SJCRH30 (cell line): ENCODE data around the gene VIPR2. TPM values are rescaled to one million over a fixed set of nuclear protein-coding genes. Genes with fewer than 3 reads are reported as not detected.

Source experiments
- DNase-seq, 2 experiments: peaks; one replicate each; pipeline ENCODE4 v3.0.0-alpha.2; 2015 to 2020
- H3K27ac ChIP-seq: fragments of 250-450 bp; sonication (Bioruptor Pico); 2 replicates; pipeline ENCODE4 v1.5.1; 2020; ENCODE audit warnings: mild to moderate bottlenecking, moderate library complexity
- H3K27me3 ChIP-seq: fragments of 250-450 bp; sonication (Bioruptor Pico); 2 replicates; pipeline ENCODE4 v1.5.1; 2020; ENCODE audit warnings: mild to moderate bottlenecking, moderate library complexity
- H3K36me3 ChIP-seq: fragments of 250-450 bp; sonication (Bioruptor Pico); 2 replicates; pipeline ENCODE4 v1.5.1; 2020; ENCODE audit warnings: mild to moderate bottlenecking, moderate library complexity
- H3K4me1 ChIP-seq: fragments of 250-450 bp; sonication (Bioruptor Pico); 2 replicates; pipeline ENCODE4 v1.5.1; 2020; ENCODE audit warnings: mild to moderate bottlenecking, moderate library complexity
- H3K4me3 ChIP-seq: fragments of 250-450 bp; sonication (Bioruptor Pico); 2 replicates; pipeline ENCODE4 v1.5.1; 2020; ENCODE audit warnings: mild to moderate bottlenecking, moderate library complexity
- H3K9me3 ChIP-seq: fragments of 250-450 bp; sonication (Bioruptor Pico); replicated peaks from 2 replicates; pipeline ENCODE4 v1.5.1; 2020; ENCODE audit warnings: mild to moderate bottlenecking, moderate library complexity
- total RNA-seq: library from RNA; depleted of rRNA; stranded (reverse); fragments of >200 nt; shearing (Covaris generic); gene quantifications from 2 replicates; pipeline ENCODE4 v1.2.3, GENCODE V29; 2014

Gene VIPR2
- total RNA-seq, 1 experiment from 2014 or later, result 10.2 TPM

- no peaks in the 10 kb centered on the region for H3K9me3 ChIP-seq
- DNase-seq, result no peak
- H3K36me3 ChIP-seq, result peaks cover 2% of the 10 kb centered on the region; the same call in 1 of the 2 replicates
- H3K4me1 ChIP-seq, result 0 out of 2 replicates have a peak, but pooled peaks cover 3% of the 10 kb centered on the region
- no peak overlapping the region for H3K4me3 ChIP-seq
- H3K27ac ChIP-seq, result no peak overlapping the region
- H3K27me3 ChIP-seq, result no peaks in the 10 kb centered on the region
These were observed 69.0 kb downstream of the VIPR2 start for GRCh38 chr7:159075563-159076238.

DNA sequence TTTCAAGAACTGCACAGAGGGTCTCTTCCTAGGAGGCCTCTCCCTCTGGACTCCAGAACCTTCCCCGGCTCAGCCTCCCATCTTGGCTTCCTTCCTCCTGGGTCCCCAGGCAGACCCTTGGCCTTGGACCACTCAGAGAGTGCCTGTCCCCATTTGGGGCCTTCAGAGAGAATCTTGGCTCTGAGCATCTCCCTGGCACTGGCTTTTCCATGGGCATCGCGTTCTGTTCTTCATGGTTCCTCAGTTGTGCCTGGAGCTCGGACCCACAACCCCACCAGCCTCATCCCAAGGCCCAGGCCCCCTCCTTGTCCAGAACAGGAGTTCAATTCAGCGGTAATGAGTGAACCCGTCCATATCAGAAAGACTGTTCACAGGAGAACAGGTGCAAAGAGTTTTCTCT is 73.4 kb downstream of the VIPR2 start:
- Histone ChIP-seq H3K9me3 (no peaks in the 10 kb centered on the region), H3K27ac (no peak overlapping the region), H3K4me3 (no peak overlapping the region), H3K36me3 (no peaks in the 10 kb centered on the region), H3K4me1 (peaks cover 8% of the 10 kb centered on the region; the same call in 1 of the 2 replicates), H3K27me3 (no peaks in the 10 kb centered on the region)
- no peak for DNase-seq

- Histone ChIP-seq H3K9me3 (no peaks in the 10 kb centered on the region), H3K27me3 (no peaks in the 10 kb centered on the region), H3K36me3 (no peaks in the 10 kb centered on the region), H3K4me3 (no peak overlapping the region), H3K27ac (no peak overlapping the region), H3K4me1 (peaks cover 8% of the 10 kb centered on the region; the same call in 1 of the 2 replicates)
- no peak for DNase-seq
These were observed 74.1 kb downstream of the VIPR2 start for GRCh38 chr7:159070431-159071148.

DNA sequence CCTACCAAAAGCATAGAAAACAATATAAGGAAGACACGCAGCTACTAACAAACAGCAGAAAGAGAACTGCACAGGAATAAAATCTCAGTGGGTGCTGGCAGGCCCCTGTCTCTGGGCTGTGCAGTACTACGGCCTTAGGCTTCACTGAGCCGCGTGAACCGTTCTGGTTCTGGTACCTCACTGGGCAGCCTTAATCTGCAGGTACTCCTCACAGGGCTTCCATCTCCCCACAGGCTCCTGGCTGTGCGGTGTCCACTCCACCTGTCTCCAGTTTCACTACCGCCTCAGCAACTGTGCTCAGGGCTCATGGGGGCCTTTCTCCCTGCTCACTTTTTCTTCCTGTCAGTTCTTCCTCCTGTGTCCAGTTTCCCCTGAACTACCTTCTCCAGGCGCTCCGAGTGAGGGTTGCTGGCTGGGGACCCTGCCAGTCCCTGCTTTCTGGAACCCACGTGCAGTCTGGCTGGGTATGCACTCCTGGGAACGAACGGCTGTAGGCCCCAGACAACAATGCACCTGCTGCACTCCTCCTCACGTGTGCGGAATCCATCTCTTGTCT is 75.7 kb downstream of the VIPR2 start:
- Histone ChIP-seq H3K27ac (no peak overlapping the region), H3K9me3 (no peaks in the 10 kb centered on the region)
- no peak for DNase-seq

DNA sequence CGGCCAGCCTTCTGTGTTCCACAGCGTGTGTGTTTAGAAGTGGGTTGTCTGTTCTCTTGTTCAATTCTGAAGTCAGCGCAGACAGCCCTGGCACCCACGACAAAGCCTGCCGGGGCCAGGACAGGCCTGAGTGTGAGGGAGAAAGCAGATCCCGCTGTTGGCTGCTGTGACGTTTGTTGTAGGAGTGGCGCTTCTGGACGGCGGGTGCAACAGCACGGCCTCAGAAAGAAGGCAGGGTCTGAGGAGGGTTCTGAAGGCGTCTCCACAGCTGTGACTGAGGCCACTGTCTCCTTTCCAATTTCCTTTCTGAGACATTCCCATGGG is 76.2 kb downstream of the VIPR2 start:
- no peaks in the 10 kb centered on the region for H3K36me3 ChIP-seq
- DNase-seq, result no peak
- H3K27ac ChIP-seq, result no peak overlapping the region
- no peaks in the 10 kb centered on the region for H3K9me3 ChIP-seq
- peaks cover 8% of the 10 kb centered on the region; the same call in 1 of the 2 replicates for H3K4me1 ChIP-seq
- no peaks in the 10 kb centered on the region for H3K27me3 ChIP-seq
- no peak overlapping the region for H3K4me3 ChIP-seq

More for the DNA sequence above, 75.7 kb downstream of the VIPR2 start:
- Histone ChIP-seq H3K4me3 (no peak overlapping the region), H3K27me3 (no peaks in the 10 kb centered on the region), H3K36me3 (no peaks in the 10 kb centered on the region), H3K4me1 (peaks cover 8% of the 10 kb centered on the region; the same call in 1 of the 2 replicates)

- Histone ChIP-seq H3K36me3 (no peaks in the 10 kb centered on the region), H3K27me3 (no peaks in the 10 kb centered on the region), H3K27ac (no peak overlapping the region), H3K9me3 (no peaks in the 10 kb centered on the region), H3K4me1 (peaks cover 8% of the 10 kb centered on the region; the same call in 1 of the 2 replicates), H3K4me3 (no peak overlapping the region)
- no peak for DNase-seq
These were observed 76.8 kb downstream of the VIPR2 start for GRCh38 chr7:159067576-159068487.

DNA sequence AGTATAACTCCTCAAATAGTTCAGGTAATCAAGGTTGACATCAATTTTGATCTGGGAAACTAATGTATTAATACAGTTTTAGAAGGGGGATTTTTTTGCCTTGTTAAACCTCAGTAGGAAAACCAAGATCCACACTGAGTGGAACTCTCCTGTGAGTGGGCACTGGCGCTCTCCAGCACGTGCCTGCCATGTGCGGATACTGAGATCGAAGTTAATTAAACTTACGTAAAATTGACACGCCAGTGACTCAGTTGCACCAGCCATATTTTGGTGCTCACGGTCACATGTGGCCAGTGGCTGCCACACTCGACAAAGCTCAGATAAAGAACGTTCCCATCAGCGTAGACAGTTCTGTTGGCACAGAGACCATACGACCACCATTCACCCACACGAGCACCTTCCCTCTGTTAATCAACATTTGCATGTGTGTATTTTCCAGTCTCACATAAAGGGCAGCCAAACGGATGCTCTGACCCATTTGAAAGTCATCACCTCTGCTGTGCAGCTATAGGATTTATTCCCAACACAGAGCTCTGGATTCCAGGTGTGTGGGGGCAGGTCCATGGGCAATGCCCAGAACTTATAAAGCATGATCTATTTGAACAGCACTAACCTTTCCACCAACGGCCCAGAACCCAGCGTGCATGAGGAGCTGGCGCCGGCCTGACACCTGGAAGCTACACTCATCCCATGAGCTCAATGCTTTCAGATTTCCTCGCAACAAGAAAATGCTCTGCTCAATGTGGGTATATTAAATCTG is 77.7 kb downstream of the VIPR2 start:
- no peak overlapping the region for H3K27ac ChIP-seq
- peaks cover 8% of the 10 kb centered on the region; the same call in 1 of the 2 replicates for H3K4me1 ChIP-seq
- H3K27me3 ChIP-seq, result no peaks in the 10 kb centered on the region
- no peak for DNase-seq
- H3K36me3 ChIP-seq, result no peaks in the 10 kb centered on the region
- H3K4me3 ChIP-seq, result no peak overlapping the region
- H3K9me3 ChIP-seq, result no peaks in the 10 kb centered on the region

DNA sequence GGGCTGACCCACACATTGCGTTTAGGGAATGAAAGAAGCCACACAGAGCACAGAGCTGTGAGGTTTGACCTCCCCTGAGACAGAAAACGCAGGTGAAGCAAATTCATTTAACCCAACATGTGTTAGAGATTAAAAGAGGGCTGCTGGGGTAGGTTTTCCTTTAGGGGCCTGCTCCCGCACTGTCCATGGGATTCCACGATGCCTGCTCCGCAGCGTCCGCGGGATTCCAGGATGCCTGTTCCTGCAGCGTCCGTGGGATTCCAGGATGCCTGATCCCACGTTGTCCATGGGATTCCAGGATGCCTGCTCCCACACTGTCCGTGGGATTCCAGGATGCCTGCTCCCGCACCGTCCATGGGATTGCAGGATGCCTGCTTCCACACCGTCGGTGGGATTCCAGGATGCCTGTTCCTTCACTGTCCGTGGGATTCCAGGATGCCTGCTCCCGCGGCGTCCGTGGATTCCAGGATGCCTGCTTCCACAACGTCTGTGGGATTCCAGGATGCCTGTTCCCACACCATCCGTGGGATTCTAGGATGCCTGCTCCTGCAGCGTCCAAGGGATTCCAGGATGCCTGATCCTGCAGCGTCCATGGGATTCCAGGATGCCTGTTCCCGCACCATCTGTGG is 78.7 kb downstream of the VIPR2 start:
- H3K4me3 ChIP-seq, result no peak overlapping the region
- no peaks in the 10 kb centered on the region for H3K36me3 ChIP-seq
- DNase-seq, result no peak
- peaks cover 8% of the 10 kb centered on the region; the same call in 1 of the 2 replicates for H3K4me1 ChIP-seq
- H3K27ac ChIP-seq, result no peak overlapping the region
- H3K27me3 ChIP-seq, result no peaks in the 10 kb centered on the region
- H3K9me3 ChIP-seq, result no peaks in the 10 kb centered on the region

- H3K27ac ChIP-seq, result no peak overlapping the region
- H3K4me1 ChIP-seq, result peaks cover 4% of the 10 kb centered on the region; the same call in 1 of the 2 replicates
- DNase-seq, result no peak
- H3K36me3 ChIP-seq, result no peaks in the 10 kb centered on the region
- H3K9me3 ChIP-seq, result no peaks in the 10 kb centered on the region
- no peaks in the 10 kb centered on the region for H3K27me3 ChIP-seq
- H3K4me3 ChIP-seq, result no peak overlapping the region
These were observed 79.7 kb downstream of the VIPR2 start for GRCh38 chr7:159064816-159065510.

GRCh38 chr7:159064121-159064815 is 80.4 kb downstream of the VIPR2 start:
- H3K4me3 ChIP-seq, result no peak overlapping the region

DNA sequence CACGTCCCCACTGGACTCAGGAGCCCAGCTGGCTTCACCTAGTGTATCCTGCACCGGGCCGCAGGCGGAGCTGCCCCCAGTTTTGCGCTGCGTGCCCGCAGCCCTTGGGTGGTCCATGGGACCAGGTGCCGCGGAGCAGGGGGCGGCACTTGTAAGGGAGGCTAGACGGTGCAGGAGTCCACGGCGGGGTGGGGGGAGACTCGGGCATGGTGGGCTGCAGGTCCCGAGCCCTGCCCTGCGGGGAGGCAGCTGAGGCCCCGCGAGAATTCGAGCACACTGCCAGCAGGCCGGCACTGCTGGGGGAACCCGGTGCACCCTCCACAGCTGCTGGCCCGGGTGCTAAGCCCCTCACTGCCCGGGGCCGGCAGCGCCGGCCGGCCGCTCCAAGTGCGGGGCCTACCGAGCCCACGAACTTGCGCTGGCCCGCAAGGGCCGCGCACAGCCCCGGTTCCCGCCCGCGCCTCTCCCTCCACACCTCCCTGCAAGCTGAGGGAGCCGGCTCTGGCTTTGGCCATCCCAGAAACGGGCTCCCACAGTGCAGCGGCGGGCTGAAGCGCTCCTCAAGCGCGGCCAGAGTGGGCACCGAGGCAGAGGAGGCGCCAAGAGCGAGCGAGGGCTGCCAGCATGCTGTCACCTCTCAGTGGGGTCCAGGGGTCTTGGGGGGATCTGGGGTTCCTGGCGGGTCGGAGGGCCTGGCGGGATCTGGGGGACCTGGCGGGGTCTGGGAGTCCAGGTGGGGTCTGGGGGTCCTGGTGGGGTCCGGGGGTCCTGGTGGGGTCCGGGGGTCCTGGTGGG is 81.4 kb downstream of the VIPR2 start:
- Histone ChIP-seq H3K27ac (no peak overlapping the region), H3K36me3 (no peaks in the 10 kb centered on the region), H3K9me3 (no peaks in the 10 kb centered on the region), H3K4me3 (no peak overlapping the region), H3K4me1 (peaks cover 4% of the 10 kb centered on the region; the same call in 1 of the 2 replicates), H3K27me3 (no peaks in the 10 kb centered on the region)
- DNase-seq, result no peak

More at GRCh38 chr7:159064121-159064815, 80.4 kb downstream of the VIPR2 start:
- no peaks in the 10 kb centered on the region for H3K27me3 ChIP-seq
- DNase-seq, result no peak
- H3K27ac ChIP-seq, result no peak overlapping the region
- H3K4me1 ChIP-seq, result peaks cover 4% of the 10 kb centered on the region; the same call in 1 of the 2 replicates
- H3K9me3 ChIP-seq, result no peaks in the 10 kb centered on the region
- no peaks in the 10 kb centered on the region for H3K36me3 ChIP-seq

- Histone ChIP-seq H3K4me3 (no peak overlapping the region), H3K9me3 (no peaks in the 10 kb centered on the region), H3K4me1 (no peaks in the 10 kb centered on the region), H3K36me3 (no peaks in the 10 kb centered on the region), H3K27ac (no peak overlapping the region), H3K27me3 (no peaks in the 10 kb centered on the region)
- DNase-seq, result no peak
These were observed 82.1 kb downstream of the VIPR2 start for GRCh38 chr7:159062569-159062968.
